ENCODE data around the gene RNF128.

The RNF128 gene

DNA sequence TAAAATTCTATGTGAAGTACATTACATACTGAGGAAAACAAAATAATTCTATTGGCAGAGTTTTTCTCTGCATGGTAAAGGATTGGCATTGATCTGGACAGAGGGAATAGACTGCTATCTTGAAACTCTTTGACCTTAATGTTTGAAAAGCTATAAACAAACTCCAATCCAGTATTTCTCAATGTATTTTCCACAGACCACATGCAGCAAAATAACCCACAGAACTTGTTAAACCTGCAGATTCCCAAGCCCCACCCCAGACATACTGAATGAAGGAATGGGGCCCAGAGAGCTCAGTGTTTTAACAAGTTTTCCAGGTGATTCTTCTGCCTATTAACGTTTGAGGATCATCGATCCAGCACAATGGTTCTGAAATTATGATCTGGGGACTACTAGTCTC lies 15.7 kb downstream of the RNF128 start:
- Histone ChIP-seq H3K14ac (ENCODE audit: low read length) (no peak overlapping the region), H2AK5ac (ENCODE audit: low read depth, low read length) (no peak overlapping the region), H3K79me1 (ENCODE audit: low read depth, low read length) (no peaks in the 10 kb centered on the region), H2BK120ac (ENCODE audit: low read depth, low read length) (no peak overlapping the region), H3K4me2 (ENCODE audit: insufficient read depth, low read length, poor library complexity, severe bottlenecking) (no peak overlapping the region), H2BK12ac (ENCODE audit: low read length) (no peak overlapping the region), H3K4me1 (ENCODE audit: control insufficient read depth in 2 of 2, insufficient read depth in 1 of 2, low read depth in 1 of 2, low read length in 2 of 2) (no peaks in the 10 kb centered on the region), H3K18ac (ENCODE audit: low read length) (no peak overlapping the region), H3K23ac (ENCODE audit: low read depth, low read length, poor library complexity) (no peak overlapping the region), H3K9ac (ENCODE audit: low read depth, low read length, poor library complexity) (no peak overlapping the region), H3K36me3 (replicated peaks in 1 of 2; ENCODE audit: control insufficient read depth in 2 of 2, insufficient read depth in 2 of 2, low read length in 2 of 2) (no peaks in the 10 kb centered on the region), H4K91ac (ENCODE audit: low read depth, low read length, poor library complexity) (no peak overlapping the region), H3K4me3 (ENCODE audit: low read length in 2 of 2) (no peak overlapping the region), H4K8ac (ENCODE audit: low read depth, low read length) (no peak overlapping the region), H3K27ac (replicated peaks; ENCODE audit: low read length) (no peak overlapping the region), H2BK15ac (ENCODE audit: low read length) (no peak overlapping the region), H2BK5ac (ENCODE audit: low read length) (no peak overlapping the region), H3K27me3 (ENCODE audit: control insufficient read depth in 3 of 3, insufficient read depth in 3 of 3, low read depth in 1 of 3, low read length in 3 of 3) (peaks cover 0 to 4% (median 0%) of the 10 kb centered on the region in 3 experiments), H3K4ac (ENCODE audit: low read length) (no peak overlapping the region), H3K9me3 (replicated peaks in 1 of 2; ENCODE audit: control insufficient read depth in 2 of 2, insufficient read depth in 1 of 2, low read depth in 1 of 2, low read length in 2 of 2) (no peaks in the 10 kb centered on the region), H2AFZ (ENCODE audit: low read length) (no peak overlapping the region)
- no CpG with 5 or more reads among the region's 2 CpGs for WGBS, 2 donors (ENCODE audit: extremely low coverage in 2 of 2, insufficient read length in 2 of 2, insufficient replicate concordance in 1 of 2)
- no peak for DNase-seq (ENCODE audit: low spot score)

- Histone ChIP-seq H3K27ac (replicated peaks; ENCODE audit: low read length) (no peak overlapping the region), H2BK120ac (ENCODE audit: low read depth, low read length) (no peak overlapping the region), H3K14ac (ENCODE audit: low read length) (no peak overlapping the region), H2BK12ac (ENCODE audit: low read length) (no peak overlapping the region), H2AFZ (ENCODE audit: low read length) (no peak overlapping the region), H3K4me1 (ENCODE audit: control insufficient read depth in 2 of 2, insufficient read depth in 1 of 2, low read depth in 1 of 2, low read length in 2 of 2) (no peaks in the 10 kb centered on the region), H3K27me3 (ENCODE audit: control insufficient read depth in 3 of 3, insufficient read depth in 3 of 3, low read depth in 1 of 3, low read length in 3 of 3) (peaks cover 0 to 3% (median 0%) of the 10 kb centered on the region in 3 experiments), H4K91ac (ENCODE audit: low read depth, low read length, poor library complexity) (no peak overlapping the region), H3K9me3 (replicated peaks in 1 of 2; ENCODE audit: control insufficient read depth in 2 of 2, insufficient read depth in 1 of 2, low read depth in 1 of 2, low read length in 2 of 2) (no peaks in the 10 kb centered on the region), H3K18ac (ENCODE audit: low read length) (no peak overlapping the region), H2BK15ac (ENCODE audit: low read length) (no peak overlapping the region), H3K23ac (ENCODE audit: low read depth, low read length, poor library complexity) (no peak overlapping the region), H3K4me3 (ENCODE audit: low read length in 2 of 2) (no peak overlapping the region), H3K4ac (ENCODE audit: low read length) (no peak overlapping the region), H3K79me1 (ENCODE audit: low read depth, low read length) (no peaks in the 10 kb centered on the region), H3K36me3 (replicated peaks in 1 of 2; ENCODE audit: control insufficient read depth in 2 of 2, insufficient read depth in 2 of 2, low read length in 2 of 2) (no peaks in the 10 kb centered on the region), H2AK5ac (ENCODE audit: low read depth, low read length) (no peak overlapping the region), H2BK5ac (ENCODE audit: low read length) (no peak overlapping the region), H3K4me2 (ENCODE audit: insufficient read depth, low read length, poor library complexity, severe bottlenecking) (no peak overlapping the region), H3K9ac (ENCODE audit: low read depth, low read length, poor library complexity) (no peak overlapping the region), H4K8ac (ENCODE audit: low read depth, low read length) (no peak overlapping the region)
- no peak for DNase-seq (ENCODE audit: low spot score)
Observed at GRCh38 chrX:106742805-106743204, 16.3 kb downstream of the RNF128 start.

GRCh38 chrX:106748377-106748776 lies 21.9 kb downstream of the RNF128 start:
- H2BK15ac ChIP-seq (ENCODE audit: low read length), result no peak overlapping the region
- no peak overlapping the region for H2BK12ac ChIP-seq (ENCODE audit: low read length)
- no peaks in the 10 kb centered on the region for H3K9me3 ChIP-seq (replicated peaks in 1 of 2; ENCODE audit: control insufficient read depth in 2 of 2, insufficient read depth in 1 of 2, low read depth in 1 of 2, low read length in 2 of 2)
- no peak overlapping the region for H2AK5ac ChIP-seq (ENCODE audit: low read depth, low read length)
- H3K14ac ChIP-seq (ENCODE audit: low read length), result no peak overlapping the region
- H3K4me1 ChIP-seq (ENCODE audit: control insufficient read depth in 2 of 2, insufficient read depth in 1 of 2, low read depth in 1 of 2, low read length in 2 of 2), result no peaks in the 10 kb centered on the region
- WGBS, 2 donors (ENCODE audit: extremely low coverage in 2 of 2, insufficient read length in 2 of 2, insufficient replicate concordance in 1 of 2), result no CpG with 5 or more reads among the region's 1 CpG
- H3K4ac ChIP-seq (ENCODE audit: low read length), result no peak overlapping the region
- no peaks in the 10 kb centered on the region for H3K27me3 ChIP-seq (ENCODE audit: control insufficient read depth in 3 of 3, insufficient read depth in 3 of 3, low read depth in 1 of 3, low read length in 3 of 3)
- DNase-seq (ENCODE audit: low spot score), result no peak
- H2AFZ ChIP-seq (ENCODE audit: low read length), result no peak overlapping the region
- no peak overlapping the region for H3K18ac ChIP-seq (ENCODE audit: low read length)
- H3K27ac ChIP-seq (replicated peaks; ENCODE audit: low read length), result no peak overlapping the region
- H2BK5ac ChIP-seq (ENCODE audit: low read length), result no peak overlapping the region
- no peak overlapping the region for H3K23ac ChIP-seq (ENCODE audit: low read depth, low read length, poor library complexity)
- H3K79me1 ChIP-seq (ENCODE audit: low read depth, low read length), result no peaks in the 10 kb centered on the region
- no peak overlapping the region for H4K8ac ChIP-seq (ENCODE audit: low read depth, low read length)
- H3K36me3 ChIP-seq (replicated peaks in 1 of 2; ENCODE audit: control insufficient read depth in 2 of 2, insufficient read depth in 2 of 2, low read length in 2 of 2), result no peaks in the 10 kb centered on the region
- H2BK120ac ChIP-seq (ENCODE audit: low read depth, low read length), result no peak overlapping the region
- H3K9ac ChIP-seq (ENCODE audit: low read depth, low read length, poor library complexity), result no peak overlapping the region
- H3K4me3 ChIP-seq (ENCODE audit: low read length in 2 of 2), result no peak overlapping the region
- no peak overlapping the region for H3K4me2 ChIP-seq (ENCODE audit: insufficient read depth, low read length, poor library complexity, severe bottlenecking)
- H4K91ac ChIP-seq (ENCODE audit: low read depth, low read length, poor library complexity), result no peak overlapping the region

DNA sequence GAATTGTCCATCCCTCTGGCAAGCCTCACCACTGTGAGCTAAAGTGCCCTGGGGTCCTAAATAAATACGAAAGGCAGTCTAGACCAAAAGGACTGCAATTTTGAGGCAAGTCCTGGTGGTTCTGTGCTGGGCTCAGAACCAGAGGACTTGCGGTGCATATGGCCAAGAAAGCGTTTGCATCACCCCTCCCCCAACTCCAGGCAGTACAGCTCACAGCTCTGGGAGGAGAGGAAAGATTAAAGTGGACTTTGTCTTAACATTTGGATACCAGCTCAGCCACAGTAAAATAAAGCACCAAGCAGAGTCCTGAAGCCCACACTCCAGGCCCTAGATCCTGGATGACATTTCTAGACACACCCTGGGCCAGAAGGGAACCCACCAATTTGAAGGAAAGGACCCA lies 24.9 kb downstream of the RNF128 start:
- no peak for DNase-seq (ENCODE audit: low spot score)
- Histone ChIP-seq H4K8ac (ENCODE audit: low read depth, low read length) (no peak overlapping the region), H2AK5ac (ENCODE audit: low read depth, low read length) (no peak overlapping the region), H2BK12ac (ENCODE audit: low read length) (no peak overlapping the region), H2AFZ (ENCODE audit: low read length) (no peak overlapping the region), H3K79me1 (ENCODE audit: low read depth, low read length) (no peaks in the 10 kb centered on the region), H3K4me2 (ENCODE audit: insufficient read depth, low read length, poor library complexity, severe bottlenecking) (no peak overlapping the region), H4K91ac (ENCODE audit: low read depth, low read length, poor library complexity) (no peak overlapping the region), H3K23ac (ENCODE audit: low read depth, low read length, poor library complexity) (no peak overlapping the region), H3K4me3 (ENCODE audit: low read length in 2 of 2) (no peak overlapping the region), H3K4ac (ENCODE audit: low read length) (no peak overlapping the region), H3K36me3 (replicated peaks in 1 of 2; ENCODE audit: control insufficient read depth in 2 of 2, insufficient read depth in 2 of 2, low read length in 2 of 2) (no peaks in the 10 kb centered on the region), H3K18ac (ENCODE audit: low read length) (no peak overlapping the region), H3K9ac (ENCODE audit: low read depth, low read length, poor library complexity) (no peak overlapping the region), H3K27me3 (ENCODE audit: control insufficient read depth in 3 of 3, insufficient read depth in 3 of 3, low read depth in 1 of 3, low read length in 3 of 3) (no peaks in the 10 kb centered on the region), H3K9me3 (replicated peaks in 1 of 2; ENCODE audit: control insufficient read depth in 2 of 2, insufficient read depth in 1 of 2, low read depth in 1 of 2, low read length in 2 of 2) (no peaks in the 10 kb centered on the region), H3K4me1 (ENCODE audit: control insufficient read depth in 2 of 2, insufficient read depth in 1 of 2, low read depth in 1 of 2, low read length in 2 of 2) (no peaks in the 10 kb centered on the region), H3K27ac (replicated peaks; ENCODE audit: low read length) (no peak overlapping the region), H2BK120ac (ENCODE audit: low read depth, low read length) (no peak overlapping the region), H2BK15ac (ENCODE audit: low read length) (no peak overlapping the region), H3K14ac (ENCODE audit: low read length) (no peak overlapping the region), H2BK5ac (ENCODE audit: low read length) (no peak overlapping the region)
- WGBS, 2 donors (ENCODE audit: extremely low coverage in 2 of 2, insufficient read length in 2 of 2, insufficient replicate concordance in 1 of 2), result no CpG with 5 or more reads among the region's 3 CpGs
